ENCODE data around the gene PEMT. TPM values are rescaled to one million over a fixed set of nuclear protein-coding genes. Genes with fewer than 3 reads are reported as not detected.

The PEMT gene
- total RNA-seq, 1 experiment from 2014 or later: 53.1 TPM

DNA sequence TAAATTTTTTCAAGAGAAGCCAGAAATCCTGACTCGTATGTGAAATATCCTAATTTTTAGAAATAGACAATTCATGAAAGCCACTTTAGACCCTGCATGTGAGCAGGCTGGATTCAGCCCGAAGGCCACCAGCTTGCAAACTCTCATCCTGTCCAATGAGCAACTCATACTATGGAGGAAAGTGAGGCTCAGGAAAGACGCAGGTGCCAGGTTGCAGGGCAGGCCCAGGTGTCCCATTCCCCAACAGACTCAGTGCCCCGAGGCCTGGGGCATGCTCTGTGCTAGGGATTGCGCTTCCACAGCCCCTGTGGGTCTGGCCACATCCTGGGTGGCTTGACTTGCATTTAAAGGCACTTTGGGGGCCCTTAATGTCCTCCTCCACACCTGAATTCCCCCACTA, 78.6 kb downstream of the PEMT start (continued):
- TF ChIP-seq, protein P1, sequence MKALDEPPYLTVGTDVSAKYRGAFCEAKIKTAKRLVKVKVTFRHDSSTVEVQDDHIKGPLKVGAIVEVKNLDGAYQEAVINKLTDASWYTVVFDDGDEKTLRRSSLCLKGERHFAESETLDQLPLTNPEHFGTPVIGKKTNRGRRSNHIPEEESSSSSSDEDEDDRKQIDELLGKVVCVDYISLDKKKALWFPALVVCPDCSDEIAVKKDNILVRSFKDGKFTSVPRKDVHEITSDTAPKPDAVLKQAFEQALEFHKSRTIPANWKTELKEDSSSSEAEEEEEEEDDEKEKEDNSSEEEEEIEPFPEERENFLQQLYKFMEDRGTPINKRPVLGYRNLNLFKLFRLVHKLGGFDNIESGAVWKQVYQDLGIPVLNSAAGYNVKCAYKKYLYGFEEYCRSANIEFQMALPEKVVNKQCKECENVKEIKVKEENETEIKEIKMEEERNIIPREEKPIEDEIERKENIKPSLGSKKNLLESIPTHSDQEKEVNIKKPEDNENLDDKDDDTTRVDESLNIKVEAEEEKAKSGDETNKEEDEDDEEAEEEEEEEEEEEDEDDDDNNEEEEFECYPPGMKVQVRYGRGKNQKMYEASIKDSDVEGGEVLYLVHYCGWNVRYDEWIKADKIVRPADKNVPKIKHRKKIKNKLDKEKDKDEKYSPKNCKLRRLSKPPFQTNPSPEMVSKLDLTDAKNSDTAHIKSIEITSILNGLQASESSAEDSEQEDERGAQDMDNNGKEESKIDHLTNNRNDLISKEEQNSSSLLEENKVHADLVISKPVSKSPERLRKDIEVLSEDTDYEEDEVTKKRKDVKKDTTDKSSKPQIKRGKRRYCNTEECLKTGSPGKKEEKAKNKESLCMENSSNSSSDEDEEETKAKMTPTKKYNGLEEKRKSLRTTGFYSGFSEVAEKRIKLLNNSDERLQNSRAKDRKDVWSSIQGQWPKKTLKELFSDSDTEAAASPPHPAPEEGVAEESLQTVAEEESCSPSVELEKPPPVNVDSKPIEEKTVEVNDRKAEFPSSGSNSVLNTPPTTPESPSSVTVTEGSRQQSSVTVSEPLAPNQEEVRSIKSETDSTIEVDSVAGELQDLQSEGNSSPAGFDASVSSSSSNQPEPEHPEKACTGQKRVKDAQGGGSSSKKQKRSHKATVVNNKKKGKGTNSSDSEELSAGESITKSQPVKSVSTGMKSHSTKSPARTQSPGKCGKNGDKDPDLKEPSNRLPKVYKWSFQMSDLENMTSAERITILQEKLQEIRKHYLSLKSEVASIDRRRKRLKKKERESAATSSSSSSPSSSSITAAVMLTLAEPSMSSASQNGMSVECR (CRISPR knock-in tag; IDR thresholded peaks at IDR 0.05; ENCODE audit: borderline replicate concordance): no peak
- TF ChIP-seq SP1 (CRISPR knock-in tag; conservative IDR thresholded peaks at IDR 0.05) (no peak), TEAD1 (CRISPR knock-in tag; IDR thresholded peaks at IDR 0.05) (no peak), FOXP1 (CRISPR knock-in tag; IDR thresholded peaks at IDR 0.05; ENCODE audit: borderline replicate concordance) (no peak), ZNF263 (CRISPR knock-in tag; IDR thresholded peaks at IDR 0.05; ENCODE audit: low read depth) (no peak)
- TF ChIP-seq, protein P2, sequence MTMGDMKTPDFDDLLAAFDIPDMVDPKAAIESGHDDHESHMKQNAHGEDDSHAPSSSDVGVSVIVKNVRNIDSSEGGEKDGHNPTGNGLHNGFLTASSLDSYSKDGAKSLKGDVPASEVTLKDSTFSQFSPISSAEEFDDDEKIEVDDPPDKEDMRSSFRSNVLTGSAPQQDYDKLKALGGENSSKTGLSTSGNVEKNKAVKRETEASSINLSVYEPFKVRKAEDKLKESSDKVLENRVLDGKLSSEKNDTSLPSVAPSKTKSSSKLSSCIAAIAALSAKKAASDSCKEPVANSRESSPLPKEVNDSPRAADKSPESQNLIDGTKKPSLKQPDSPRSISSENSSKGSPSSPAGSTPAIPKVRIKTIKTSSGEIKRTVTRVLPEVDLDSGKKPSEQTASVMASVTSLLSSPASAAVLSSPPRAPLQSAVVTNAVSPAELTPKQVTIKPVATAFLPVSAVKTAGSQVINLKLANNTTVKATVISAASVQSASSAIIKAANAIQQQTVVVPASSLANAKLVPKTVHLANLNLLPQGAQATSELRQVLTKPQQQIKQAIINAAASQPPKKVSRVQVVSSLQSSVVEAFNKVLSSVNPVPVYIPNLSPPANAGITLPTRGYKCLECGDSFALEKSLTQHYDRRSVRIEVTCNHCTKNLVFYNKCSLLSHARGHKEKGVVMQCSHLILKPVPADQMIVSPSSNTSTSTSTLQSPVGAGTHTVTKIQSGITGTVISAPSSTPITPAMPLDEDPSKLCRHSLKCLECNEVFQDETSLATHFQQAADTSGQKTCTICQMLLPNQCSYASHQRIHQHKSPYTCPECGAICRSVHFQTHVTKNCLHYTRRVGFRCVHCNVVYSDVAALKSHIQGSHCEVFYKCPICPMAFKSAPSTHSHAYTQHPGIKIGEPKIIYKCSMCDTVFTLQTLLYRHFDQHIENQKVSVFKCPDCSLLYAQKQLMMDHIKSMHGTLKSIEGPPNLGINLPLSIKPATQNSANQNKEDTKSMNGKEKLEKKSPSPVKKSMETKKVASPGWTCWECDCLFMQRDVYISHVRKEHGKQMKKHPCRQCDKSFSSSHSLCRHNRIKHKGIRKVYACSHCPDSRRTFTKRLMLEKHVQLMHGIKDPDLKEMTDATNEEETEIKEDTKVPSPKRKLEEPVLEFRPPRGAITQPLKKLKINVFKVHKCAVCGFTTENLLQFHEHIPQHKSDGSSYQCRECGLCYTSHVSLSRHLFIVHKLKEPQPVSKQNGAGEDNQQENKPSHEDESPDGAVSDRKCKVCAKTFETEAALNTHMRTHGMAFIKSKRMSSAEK (CRISPR knock-in tag; IDR thresholded peaks at IDR 0.05; ENCODE audit: borderline replicate concordance): no peak

DNA sequence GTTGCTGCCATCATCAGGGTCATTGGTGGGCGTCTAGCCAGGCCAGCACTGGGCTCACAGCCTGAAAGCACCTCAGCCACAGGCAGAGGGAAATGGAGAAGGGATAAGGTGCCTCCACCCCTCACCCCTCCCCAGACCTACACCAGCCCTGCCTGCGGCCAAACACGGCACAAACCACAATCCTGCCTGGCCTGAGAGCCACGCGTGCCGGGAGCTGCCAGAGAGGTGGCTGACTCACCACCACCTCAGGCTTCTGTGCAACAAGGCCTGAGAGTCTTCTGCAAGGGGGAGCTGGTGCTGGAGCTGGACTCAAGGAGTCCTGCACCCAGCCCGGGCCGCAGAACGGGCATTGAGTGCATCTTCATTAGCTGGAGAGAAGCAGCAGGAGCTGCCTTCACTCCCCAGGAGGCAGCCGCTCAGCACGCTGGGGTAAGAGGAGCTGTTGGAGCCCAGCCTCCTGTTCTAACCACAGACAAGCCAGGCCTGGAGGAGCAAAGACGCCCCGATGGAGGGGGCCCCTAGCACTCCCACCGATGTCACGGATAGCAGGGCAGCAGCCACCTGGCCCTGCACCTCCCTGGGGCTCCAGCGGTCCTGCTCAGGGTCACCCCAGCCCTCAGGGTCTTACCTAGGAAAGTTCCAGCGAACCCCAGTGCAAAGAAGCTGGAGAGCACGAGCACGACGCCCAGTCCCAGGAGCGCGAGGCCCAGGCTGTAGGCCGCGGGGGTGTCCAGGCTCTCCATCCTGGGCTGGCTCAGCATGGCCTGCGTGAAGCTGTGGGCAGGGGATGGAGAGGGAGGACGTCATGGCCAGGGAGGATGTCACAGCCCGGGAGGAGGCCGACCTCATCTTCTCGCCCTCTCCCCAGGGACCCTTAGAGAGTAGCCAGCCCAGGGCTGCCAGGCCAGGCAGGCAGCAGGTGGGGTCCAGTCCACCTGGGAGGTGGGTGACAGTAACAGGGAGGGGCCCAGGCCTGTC, 79.3 kb downstream of the PEMT start:
- ChIA-PET POLR2A (no interaction called here), CTCF (interaction anchor here (0.5 to 4.6 kb wide), 6 partner anchors 11 to 101 kb away, joined by 3 to 42 read pairs (median 6); partner anchors contain the start of gene RASD1)
- ATAC-seq: no peak
- Mint-ChIP-seq H3K36me3 (no peaks in the 10 kb centered on the region), H3K4me3 (no peak overlapping the region), H3K27me3 (ENCODE audit: low read depth) (no peaks in the 10 kb centered on the region), H3K27ac (no peak overlapping the region), H3K4me1 (peaks cover 25% of the 10 kb centered on the region), H3K9me3 (no peaks in the 10 kb centered on the region)
- TF ChIP-seq RELA (CRISPR knock-in tag; IDR thresholded peaks at IDR 0.05; ENCODE audit: borderline replicate concordance) (no peak), GRHL2 (CRISPR knock-in tag; IDR thresholded peaks at IDR 0.05; ENCODE audit: insufficient replicate concordance, severe bottlenecking) (no peak)
- TF ChIP-seq, protein P3, sequence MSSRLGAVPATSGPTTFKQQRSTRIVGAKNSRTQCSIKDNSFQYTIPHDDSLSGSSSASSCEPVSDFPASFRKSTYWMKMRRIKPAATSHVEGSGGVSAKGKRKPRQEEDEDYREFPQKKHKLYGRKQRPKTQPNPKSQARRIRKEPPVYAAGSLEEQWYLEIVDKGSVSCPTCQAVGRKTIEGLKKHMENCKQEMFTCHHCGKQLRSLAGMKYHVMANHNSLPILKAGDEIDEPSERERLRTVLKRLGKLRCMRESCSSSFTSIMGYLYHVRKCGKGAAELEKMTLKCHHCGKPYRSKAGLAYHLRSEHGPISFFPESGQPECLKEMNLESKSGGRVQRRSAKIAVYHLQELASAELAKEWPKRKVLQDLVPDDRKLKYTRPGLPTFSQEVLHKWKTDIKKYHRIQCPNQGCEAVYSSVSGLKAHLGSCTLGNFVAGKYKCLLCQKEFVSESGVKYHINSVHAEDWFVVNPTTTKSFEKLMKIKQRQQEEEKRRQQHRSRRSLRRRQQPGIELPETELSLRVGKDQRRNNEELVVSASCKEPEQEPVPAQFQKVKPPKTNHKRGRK (CRISPR knock-in tag; IDR thresholded peaks at IDR 0.05; ENCODE audit: borderline replicate concordance): no peak
- no peak for DNase-seq (ENCODE audit: low spot score)

DNA sequence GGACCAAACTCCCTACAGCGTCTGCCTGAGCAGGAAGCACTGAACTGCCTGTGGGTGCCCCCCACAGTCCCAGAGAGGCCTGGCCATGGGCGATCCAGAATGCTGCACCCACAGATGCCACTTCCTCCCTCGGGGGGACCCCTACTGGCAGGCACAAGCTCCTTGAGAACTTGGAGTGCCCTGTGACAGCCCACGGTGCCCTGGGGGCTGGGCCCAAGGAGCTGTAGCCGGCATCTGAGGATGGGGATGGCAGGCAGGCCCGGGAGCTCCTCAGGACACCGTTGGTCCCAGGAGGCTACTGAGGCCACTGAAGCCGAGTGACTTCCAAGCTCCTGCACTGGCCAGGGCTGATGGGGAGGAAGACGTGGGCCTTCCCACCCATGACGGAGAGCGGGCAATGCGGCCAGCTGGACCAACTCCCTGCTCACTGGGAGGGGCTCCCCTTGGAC, 80.2 kb downstream of the PEMT start:
- Mint-ChIP-seq H3K9me3 (no peaks in the 10 kb centered on the region), H3K36me3 (no peaks in the 10 kb centered on the region), H3K27me3 (ENCODE audit: low read depth) (no peaks in the 10 kb centered on the region), H3K4me3 (no peak overlapping the region), H3K27ac (no peak overlapping the region; the same call in 1 of the 2 replicates), H3K4me1 (peaks cover 21% of the 10 kb centered on the region)
- ATAC-seq (no peak), DNase-seq (ENCODE audit: low spot score) (no peak)
- POLR2A ChIA-PET: no interaction called here
- CTCF ChIA-PET: interaction anchor here (0.5 to 4.6 kb wide), 8 partner anchors 10 to 144 kb away, joined by 3 to 42 read pairs (median 4); partner anchors contain the start of gene RASD1
- TF ChIP-seq, protein P4, sequence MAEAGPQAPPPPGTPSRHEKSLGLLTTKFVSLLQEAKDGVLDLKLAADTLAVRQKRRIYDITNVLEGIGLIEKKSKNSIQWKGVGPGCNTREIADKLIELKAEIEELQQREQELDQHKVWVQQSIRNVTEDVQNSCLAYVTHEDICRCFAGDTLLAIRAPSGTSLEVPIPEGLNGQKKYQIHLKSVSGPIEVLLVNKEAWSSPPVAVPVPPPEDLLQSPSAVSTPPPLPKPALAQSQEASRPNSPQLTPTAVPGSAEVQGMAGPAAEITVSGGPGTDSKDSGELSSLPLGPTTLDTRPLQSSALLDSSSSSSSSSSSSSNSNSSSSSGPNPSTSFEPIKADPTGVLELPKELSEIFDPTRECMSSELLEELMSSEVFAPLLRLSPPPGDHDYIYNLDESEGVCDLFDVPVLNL (CRISPR knock-in tag; IDR thresholded peaks at IDR 0.05; ENCODE audit: borderline replicate concordance, low read depth): no peak
- TF ChIP-seq ZNF317 (CRISPR knock-in tag; IDR thresholded peaks at IDR 0.05; ENCODE audit: borderline replicate concordance, low read depth) (no peak), ZNF219 (CRISPR knock-in tag; IDR thresholded peaks at IDR 0.05; ENCODE audit: borderline replicate concordance) (no peak), MYBL2 (CRISPR knock-in tag; IDR thresholded peaks at IDR 0.05) (no peak), EMX1 (CRISPR knock-in tag; IDR thresholded peaks at IDR 0.05) (no peak), NFYB (CRISPR knock-in tag; conservative IDR thresholded peaks at IDR 0.05; ENCODE audit: low read depth) (no peak), RELA (CRISPR knock-in tag; IDR thresholded peaks at IDR 0.05; ENCODE audit: borderline replicate concordance) (no peak), ZNF423 (CRISPR knock-in tag; IDR thresholded peaks at IDR 0.05) (no peak)
- TF ChIP-seq, protein P5, sequence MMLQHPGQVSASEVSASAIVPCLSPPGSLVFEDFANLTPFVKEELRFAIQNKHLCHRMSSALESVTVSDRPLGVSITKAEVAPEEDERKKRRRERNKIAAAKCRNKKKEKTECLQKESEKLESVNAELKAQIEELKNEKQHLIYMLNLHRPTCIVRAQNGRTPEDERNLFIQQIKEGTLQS (CRISPR knock-in tag; conservative IDR thresholded peaks at IDR 0.05): no peak
- TF ChIP-seq, protein P6, sequence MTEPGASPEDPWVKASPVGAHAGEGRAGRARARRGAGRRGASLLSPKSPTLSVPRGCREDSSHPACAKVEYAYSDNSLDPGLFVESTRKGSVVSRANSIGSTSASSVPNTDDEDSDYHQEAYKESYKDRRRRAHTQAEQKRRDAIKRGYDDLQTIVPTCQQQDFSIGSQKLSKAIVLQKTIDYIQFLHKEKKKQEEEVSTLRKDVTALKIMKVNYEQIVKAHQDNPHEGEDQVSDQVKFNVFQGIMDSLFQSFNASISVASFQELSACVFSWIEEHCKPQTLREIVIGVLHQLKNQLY (CRISPR knock-in tag; IDR thresholded peaks at IDR 0.05): no peak

Measured in WTC11 (cell line).